ENCODE measurements around the gene LNX1. TPM values are rescaled to one million over a fixed set of nuclear protein-coding genes. Genes with fewer than 3 reads are reported as not detected.

Gene LNX1
- total and polyA plus RNA-seq, 2 donors (not counting 1 experiment from before 2014, with no cell fraction given): 0.48 to 1.3 TPM

DNA sequence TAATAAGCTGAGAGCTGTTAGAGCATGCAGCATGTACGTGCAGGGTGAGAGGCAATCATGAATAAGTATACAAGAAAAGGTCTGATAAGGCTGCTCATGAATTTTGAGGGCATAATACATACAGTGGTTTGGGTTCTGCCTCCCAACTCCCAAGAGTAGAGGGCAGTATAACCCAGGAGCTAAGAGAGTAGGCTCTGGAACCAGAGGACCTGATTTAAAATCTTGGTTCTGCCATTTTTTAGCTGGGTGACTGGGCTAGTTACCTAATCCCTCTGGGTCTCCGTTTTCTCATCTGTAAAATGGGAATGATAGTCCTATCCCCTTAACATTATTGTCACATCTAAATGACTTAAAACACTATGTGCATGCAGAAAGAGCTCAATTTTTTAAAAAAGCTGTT is 85.3 kb downstream of the LNX1 start:
- peaks cover 2% of the 10 kb centered on the region for H3K4me1 ChIP-seq (ENCODE audit: control insufficient read depth, extremely low read depth, insufficient read depth, low read length)
- H3K9me3 ChIP-seq (ENCODE audit: control insufficient read depth, insufficient read depth, low read depth, low read length): no peaks in the 10 kb centered on the region
- H2AFZ ChIP-seq (ENCODE audit: low read length): no peak overlapping the region
- H3K27me3 ChIP-seq (ENCODE audit: control insufficient read depth, insufficient read depth, low read length): no peaks in the 10 kb centered on the region
- H3K79me2 ChIP-seq (ENCODE audit: control insufficient read depth, insufficient read depth, low read length): no peaks in the 10 kb centered on the region
- TF ChIP-seq, protein P1, sequence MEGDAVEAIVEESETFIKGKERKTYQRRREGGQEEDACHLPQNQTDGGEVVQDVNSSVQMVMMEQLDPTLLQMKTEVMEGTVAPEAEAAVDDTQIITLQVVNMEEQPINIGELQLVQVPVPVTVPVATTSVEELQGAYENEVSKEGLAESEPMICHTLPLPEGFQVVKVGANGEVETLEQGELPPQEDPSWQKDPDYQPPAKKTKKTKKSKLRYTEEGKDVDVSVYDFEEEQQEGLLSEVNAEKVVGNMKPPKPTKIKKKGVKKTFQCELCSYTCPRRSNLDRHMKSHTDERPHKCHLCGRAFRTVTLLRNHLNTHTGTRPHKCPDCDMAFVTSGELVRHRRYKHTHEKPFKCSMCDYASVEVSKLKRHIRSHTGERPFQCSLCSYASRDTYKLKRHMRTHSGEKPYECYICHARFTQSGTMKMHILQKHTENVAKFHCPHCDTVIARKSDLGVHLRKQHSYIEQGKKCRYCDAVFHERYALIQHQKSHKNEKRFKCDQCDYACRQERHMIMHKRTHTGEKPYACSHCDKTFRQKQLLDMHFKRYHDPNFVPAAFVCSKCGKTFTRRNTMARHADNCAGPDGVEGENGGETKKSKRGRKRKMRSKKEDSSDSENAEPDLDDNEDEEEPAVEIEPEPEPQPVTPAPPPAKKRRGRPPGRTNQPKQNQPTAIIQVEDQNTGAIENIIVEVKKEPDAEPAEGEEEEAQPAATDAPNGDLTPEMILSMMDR (conservative IDR thresholded peaks at IDR 0.05 in 1 of 2, IDR thresholded peaks at IDR 0.05 in 1 of 2; ENCODE audit: low read depth in 1 of 2, low read length in 2 of 2): peak; percentile 39 to 41
- no peak for TF ChIP-seq EZH2 (IDR thresholded peaks at IDR 0.05; ENCODE audit: low read length, missing control alignments)
- DNase-seq (ENCODE audit: low read depth in 2 of 2): peak in 1 of 2 donors; percentile 46
- H3K36me3 ChIP-seq (ENCODE audit: control insufficient read depth, insufficient read depth, low read length): no peaks in the 10 kb centered on the region
- no peak overlapping the region for H3K4me3 ChIP-seq (replicated peaks in 1 of 4; ENCODE audit: control extremely low read depth in 1 of 4, insufficient read depth in 1 of 4, low read depth in 3 of 4, low read length in 4 of 4)
- no peak overlapping the region for H3K9ac ChIP-seq (ENCODE audit: insufficient read depth, low read length)
- no peak overlapping the region for H3K4me2 ChIP-seq (ENCODE audit: extremely low read depth, insufficient read depth, low read length)
- no peak overlapping the region for H3K27ac ChIP-seq (ENCODE audit: insufficient read depth, low read length)
- H4K20me1 ChIP-seq (ENCODE audit: control insufficient read depth, extremely low read depth, insufficient read depth, low read length): no peaks in the 10 kb centered on the region

DNA sequence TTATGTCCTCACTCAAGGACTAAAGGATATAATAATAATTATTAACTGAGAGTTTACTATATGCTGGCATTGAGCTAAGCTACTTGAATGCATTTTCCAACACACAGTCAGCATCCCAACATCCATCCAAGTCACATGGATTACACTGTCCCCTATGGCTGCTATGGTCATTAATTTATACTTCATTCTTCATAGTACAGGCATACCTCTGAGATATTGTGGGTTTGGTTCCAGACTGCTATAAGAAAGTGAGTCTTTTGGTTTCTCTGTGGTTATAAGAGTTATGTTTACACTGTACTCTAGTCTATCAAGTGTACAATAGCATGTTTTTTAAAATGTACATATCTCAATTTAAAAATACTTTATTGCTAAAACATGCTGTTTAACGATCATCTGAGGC is 89.2 kb downstream of the LNX1 start:
- no peaks in the 10 kb centered on the region for H4K20me1 ChIP-seq (ENCODE audit: control insufficient read depth, extremely low read depth, insufficient read depth, low read length)
- H3K4me3 ChIP-seq (replicated peaks in 1 of 4; ENCODE audit: control extremely low read depth in 1 of 4, insufficient read depth in 1 of 4, low read depth in 3 of 4, low read length in 4 of 4): no peak overlapping the region
- no peaks in the 10 kb centered on the region for H3K79me2 ChIP-seq (ENCODE audit: control insufficient read depth, insufficient read depth, low read length)
- TF ChIP-seq EZH2 (IDR thresholded peaks at IDR 0.05; ENCODE audit: low read length, missing control alignments): no peak
- TF ChIP-seq, protein P1 (conservative IDR thresholded peaks at IDR 0.05 in 1 of 2, IDR thresholded peaks at IDR 0.05 in 1 of 2; ENCODE audit: low read depth in 1 of 2, low read length in 2 of 2): no peak
- no peaks in the 10 kb centered on the region for H3K4me1 ChIP-seq (ENCODE audit: control insufficient read depth, extremely low read depth, insufficient read depth, low read length)
- H3K4me2 ChIP-seq (ENCODE audit: extremely low read depth, insufficient read depth, low read length): no peak overlapping the region
- H3K9ac ChIP-seq (ENCODE audit: insufficient read depth, low read length): no peak overlapping the region
- H3K27ac ChIP-seq (ENCODE audit: insufficient read depth, low read length): no peak overlapping the region
- no peak overlapping the region for H2AFZ ChIP-seq (ENCODE audit: low read length)
- no peaks in the 10 kb centered on the region for H3K27me3 ChIP-seq (ENCODE audit: control insufficient read depth, insufficient read depth, low read length)
- DNase-seq (ENCODE audit: low read depth in 2 of 2): peak in 1 of 2 donors; percentile 35
- no peaks in the 10 kb centered on the region for H3K36me3 ChIP-seq (ENCODE audit: control insufficient read depth, insufficient read depth, low read length)
- H3K9me3 ChIP-seq (ENCODE audit: control insufficient read depth, insufficient read depth, low read depth, low read length): no peaks in the 10 kb centered on the region

DNA sequence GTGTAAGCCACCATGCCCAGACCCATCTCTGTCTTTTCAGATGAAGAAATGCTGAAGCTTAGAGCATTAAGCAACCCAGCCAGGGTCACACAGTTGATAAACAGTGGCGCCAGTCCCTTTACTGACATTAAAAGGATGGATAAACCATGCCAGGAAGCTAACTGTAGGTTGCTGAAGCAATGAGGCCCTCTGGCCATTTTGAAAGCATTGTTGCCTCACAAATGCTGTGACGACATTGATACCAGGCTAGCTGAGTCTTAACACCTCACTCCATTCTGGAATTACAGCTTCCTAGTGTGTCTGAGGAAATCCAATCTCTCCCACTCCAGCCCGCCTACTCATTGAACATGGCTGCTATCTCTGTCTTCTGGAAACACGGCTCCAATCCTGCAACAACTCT is 89.7 kb downstream of the LNX1 start:
- TF ChIP-seq, protein P1 (conservative IDR thresholded peaks at IDR 0.05 in 1 of 2, IDR thresholded peaks at IDR 0.05 in 1 of 2; ENCODE audit: low read depth in 1 of 2, low read length in 2 of 2): no peak
- TF ChIP-seq EZH2 (IDR thresholded peaks at IDR 0.05; ENCODE audit: low read length, missing control alignments): no peak
- Histone ChIP-seq H3K4me1 (ENCODE audit: control insufficient read depth, extremely low read depth, insufficient read depth, low read length) (no peaks in the 10 kb centered on the region), H3K79me2 (ENCODE audit: control insufficient read depth, insufficient read depth, low read length) (no peaks in the 10 kb centered on the region), H2AFZ (ENCODE audit: low read length) (no peak overlapping the region), H3K27me3 (ENCODE audit: control insufficient read depth, insufficient read depth, low read length) (no peaks in the 10 kb centered on the region), H3K4me3 (replicated peaks in 1 of 4; ENCODE audit: control extremely low read depth in 1 of 4, insufficient read depth in 1 of 4, low read depth in 3 of 4, low read length in 4 of 4) (no peak overlapping the region), H3K9me3 (ENCODE audit: control insufficient read depth, insufficient read depth, low read depth, low read length) (no peaks in the 10 kb centered on the region), H4K20me1 (ENCODE audit: control insufficient read depth, extremely low read depth, insufficient read depth, low read length) (no peaks in the 10 kb centered on the region), H3K4me2 (ENCODE audit: extremely low read depth, insufficient read depth, low read length) (no peak overlapping the region), H3K36me3 (ENCODE audit: control insufficient read depth, insufficient read depth, low read length) (no peaks in the 10 kb centered on the region), H3K9ac (ENCODE audit: insufficient read depth, low read length) (no peak overlapping the region), H3K27ac (ENCODE audit: insufficient read depth, low read length) (no peak overlapping the region)
- no peak for DNase-seq (ENCODE audit: low read depth in 2 of 2)

Measured in fibroblast of lung (primary cell).